Right renal cortex interstitium (tissue), 3 donors: Measurements from ENCODE around the gene SIX3. TPM values are rescaled to one million over a fixed set of nuclear protein-coding genes. Genes with fewer than 3 reads are reported as not detected.
A peak's percentile ranks its signal among the peaks of the same experiment; 100 is the strongest.

Source experiments
- DNase-seq, 3 donors: peaks; one replicate each; pipeline ENCODE4 v3.0.0-alpha.2; 2013; ENCODE audit warnings: low read depth in 3 of 3, low spot score in 2 of 3
- polyA plus RNA-seq, 3 donors: library from polyadenylated mRNA; unstranded; fragments of 120-200 nt; gene quantifications; one replicate each; pipeline ENCODE4 v1.2.1, GENCODE V29; 2013; ENCODE audit not compliant: insufficient read length in 3 of 3

The SIX3 gene
- polyA plus RNA-seq, 3 donors: not detected

GRCh38 chr2:44980751-44981713 lies 39.5 kb downstream of the SIX3 start:
- no peak for DNase-seq

DNA sequence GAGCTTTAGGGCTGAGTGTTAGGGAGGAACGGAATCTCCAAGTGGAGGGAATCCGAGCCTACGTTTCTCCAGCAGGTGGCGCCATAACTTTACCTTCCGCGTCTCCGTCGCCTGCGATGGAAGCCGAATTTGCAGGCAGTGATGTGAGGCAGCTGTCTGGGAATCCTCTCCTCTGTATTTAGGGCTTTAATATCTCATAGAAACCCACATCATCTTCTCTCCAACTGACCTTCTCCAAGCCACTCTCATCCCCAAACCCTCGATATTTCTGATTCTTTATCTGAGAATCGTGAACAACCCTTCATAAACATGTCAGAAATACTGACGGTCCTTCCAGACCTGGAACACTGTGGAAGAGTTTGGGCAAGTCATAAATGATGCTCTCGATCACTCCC lies 40.2 kb downstream of the SIX3 start:
- peak; percentile 75 to 81 (median 76) for DNase-seq

- DNase-seq: no peak
Measured at GRCh38 chr2:44983836-44984604, 42.5 kb downstream of the SIX3 start.

- no peak for DNase-seq
Measured at GRCh38 chr2:44989176-44989575, 47.7 kb downstream of the SIX3 start.

- DNase-seq: no peak
Measured at GRCh38 chr2:44994377-44994776, 52.9 kb downstream of the SIX3 start.

Other genes starting within 250 kb of the SIX3 start
- gene SIX2, start 67.8 kb downstream of the SIX3 start, polyA plus RNA-seq: 10 to 100 TPM; 19.9 to 25.3 (median 21.6) TPM